OCI-LY1 (cell line): ENCODE measurements around the gene USH1C.

ENCODE experiments used
- H2AFZ ChIP-seq: fragments of 200-600 bp; sonication (generic), shearing (Covaris generic); 2 replicates; pipeline ENCODE4 v1.6.0; 2014; ENCODE audit warnings: antibody characterized with exemption, mild to moderate bottlenecking, low read length
- H3F3A ChIP-seq: fragments of 200-600 bp; sonication (generic), shearing (Covaris generic); 2 replicates; pipeline ENCODE4 v1.6.0; 2014; ENCODE audit warnings: mild to moderate bottlenecking, antibody characterized with exemption, low read length, moderate library complexity; ENCODE audit not compliant: insufficient read depth
- H3K27ac ChIP-seq: fragments of 200-600 bp; sonication (generic); 2 replicates; pipeline ENCODE4 v1.5.1; 2014; ENCODE audit warnings: low read length, mixed run types, mild to moderate bottlenecking, low read depth; ENCODE audit not compliant: poor library complexity, severe bottlenecking
- H3K27me3 ChIP-seq: fragments of 200-600 bp; sonication (generic); 2 replicates; pipeline ENCODE4 v1.6.0; 2014; ENCODE audit warnings: antibody characterized with exemption, mild to moderate bottlenecking, low read length, moderate library complexity; ENCODE audit not compliant: insufficient read depth
- H3K36me3 ChIP-seq: fragments of 200-600 bp; sonication (generic); 2 replicates; pipeline ENCODE4 v1.6.1; 2014; ENCODE audit warnings: mild to moderate bottlenecking, antibody characterized with exemption, low read length, moderate library complexity, mixed read lengths; ENCODE audit not compliant: insufficient read depth
- H3K4me1 ChIP-seq: fragments of 200-600 bp; sonication (generic); 2 replicates; pipeline ENCODE4 v1.5.1; 2014; ENCODE audit warnings: mild to moderate bottlenecking, low read length, moderate library complexity; ENCODE audit not compliant: insufficient read depth, severe bottlenecking
- H3K4me2 ChIP-seq: fragments of 200-600 bp; sonication (generic), shearing (Covaris generic); 2 replicates; pipeline ENCODE4 v1.6.1; 2014; ENCODE audit warnings: low read length
- H3K4me3 ChIP-seq: fragments of 200-600 bp; sonication (generic); 2 replicates; pipeline ENCODE4 v1.5.1; 2014; ENCODE audit warnings: low read length, low read depth, mild to moderate bottlenecking, mixed read lengths; ENCODE audit not compliant: poor library complexity, severe bottlenecking
- H3K79me2 ChIP-seq: fragments of 200-600 bp; shearing (Covaris generic); 2 replicates; pipeline ENCODE4 v1.6.1; 2016; ENCODE audit warnings: mixed run types, low read length, mixed read lengths; ENCODE audit not compliant: insufficient read depth
- H3K9ac ChIP-seq: fragments of 200-600 bp; sonication (generic), shearing (Covaris generic); 2 replicates; pipeline ENCODE4 v1.6.1; 2014; ENCODE audit warnings: mild to moderate bottlenecking, low read length, mixed read lengths
- H3K9me2 ChIP-seq: fragments of 200-600 bp; sonication (generic), shearing (Covaris generic); 2 replicates; pipeline ENCODE4 v1.6.1; 2014; ENCODE audit warnings: low read depth, mild to moderate bottlenecking, low read length, mixed read lengths
- H3K9me3 ChIP-seq: fragments of 200-600 bp; shearing (Covaris generic); 2 replicates; pipeline ENCODE4 v1.6.1; 2014; ENCODE audit warnings: low read length, mixed read lengths
- H4K20me1 ChIP-seq: fragments of 200-600 bp; sonication (generic), shearing (Covaris generic); 2 replicates; pipeline ENCODE4 v1.6.0; 2016; ENCODE audit warnings: mild to moderate bottlenecking, low read length; ENCODE audit not compliant: insufficient read depth
- EZH2 ChIP-seq: fragments of 200-600 bp; sonication (generic), shearing (Covaris generic); IDR thresholded peaks from 2 replicates; pipeline ENCODE4 v1.8.0; 2017; ENCODE audit warnings: borderline replicate concordance, mixed run types, mild to moderate bottlenecking, antibody characterized with exemption, low read length, moderate library complexity, mixed read lengths
- TF ChIP-seq, protein P1 (sequence below): fragments of 200-600 bp; sonication (generic), shearing (Covaris generic); IDR thresholded peaks from 2 replicates; pipeline ENCODE4 v1.5.1; 2017; ENCODE audit warnings: mild to moderate bottlenecking, antibody characterized with exemption, low read length, moderate library complexity, mixed read lengths

Gene USH1C

DNA sequence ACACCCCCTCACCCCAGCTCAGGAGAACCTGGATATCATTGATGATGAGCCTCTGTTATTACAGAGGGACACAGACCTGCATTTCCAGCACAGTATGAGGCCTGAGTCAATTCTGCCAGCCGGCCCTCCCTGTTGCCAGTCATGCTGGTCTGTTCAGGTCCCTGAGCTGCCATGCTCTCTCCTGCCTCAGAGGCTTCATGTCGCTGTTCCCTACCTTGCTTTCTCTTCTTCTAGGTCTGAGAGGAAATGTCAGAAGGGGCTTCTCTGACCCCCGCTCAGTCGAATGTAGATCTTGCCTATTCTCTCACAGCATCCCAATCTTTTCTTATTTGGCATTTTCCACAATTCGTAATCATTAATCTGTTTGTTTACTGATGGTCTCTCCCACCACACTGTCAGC is 45.7 kb downstream of the USH1C start:
- no peaks in the 10 kb centered on the region for H3K9me3 ChIP-seq
- no peak overlapping the region for H3K9ac ChIP-seq
- no peaks in the 10 kb centered on the region for H3F3A ChIP-seq
- no peak overlapping the region for H3K27ac ChIP-seq
- H3K79me2 ChIP-seq = no peaks in the 10 kb centered on the region
- H3K9me2 ChIP-seq = no peaks in the 10 kb centered on the region
- H3K27me3 ChIP-seq = no peaks in the 10 kb centered on the region
- TF ChIP-seq, protein P1, sequence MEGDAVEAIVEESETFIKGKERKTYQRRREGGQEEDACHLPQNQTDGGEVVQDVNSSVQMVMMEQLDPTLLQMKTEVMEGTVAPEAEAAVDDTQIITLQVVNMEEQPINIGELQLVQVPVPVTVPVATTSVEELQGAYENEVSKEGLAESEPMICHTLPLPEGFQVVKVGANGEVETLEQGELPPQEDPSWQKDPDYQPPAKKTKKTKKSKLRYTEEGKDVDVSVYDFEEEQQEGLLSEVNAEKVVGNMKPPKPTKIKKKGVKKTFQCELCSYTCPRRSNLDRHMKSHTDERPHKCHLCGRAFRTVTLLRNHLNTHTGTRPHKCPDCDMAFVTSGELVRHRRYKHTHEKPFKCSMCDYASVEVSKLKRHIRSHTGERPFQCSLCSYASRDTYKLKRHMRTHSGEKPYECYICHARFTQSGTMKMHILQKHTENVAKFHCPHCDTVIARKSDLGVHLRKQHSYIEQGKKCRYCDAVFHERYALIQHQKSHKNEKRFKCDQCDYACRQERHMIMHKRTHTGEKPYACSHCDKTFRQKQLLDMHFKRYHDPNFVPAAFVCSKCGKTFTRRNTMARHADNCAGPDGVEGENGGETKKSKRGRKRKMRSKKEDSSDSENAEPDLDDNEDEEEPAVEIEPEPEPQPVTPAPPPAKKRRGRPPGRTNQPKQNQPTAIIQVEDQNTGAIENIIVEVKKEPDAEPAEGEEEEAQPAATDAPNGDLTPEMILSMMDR = peak; percentile 51
- TF ChIP-seq EZH2 = no peak
- no peaks in the 10 kb centered on the region for H3K4me1 ChIP-seq
- H2AFZ ChIP-seq = no peak overlapping the region
- no peak overlapping the region for H3K4me2 ChIP-seq
- no peak overlapping the region for H3K4me3 ChIP-seq
- H4K20me1 ChIP-seq = no peaks in the 10 kb centered on the region
- H3K36me3 ChIP-seq = no peaks in the 10 kb centered on the region

DNA sequence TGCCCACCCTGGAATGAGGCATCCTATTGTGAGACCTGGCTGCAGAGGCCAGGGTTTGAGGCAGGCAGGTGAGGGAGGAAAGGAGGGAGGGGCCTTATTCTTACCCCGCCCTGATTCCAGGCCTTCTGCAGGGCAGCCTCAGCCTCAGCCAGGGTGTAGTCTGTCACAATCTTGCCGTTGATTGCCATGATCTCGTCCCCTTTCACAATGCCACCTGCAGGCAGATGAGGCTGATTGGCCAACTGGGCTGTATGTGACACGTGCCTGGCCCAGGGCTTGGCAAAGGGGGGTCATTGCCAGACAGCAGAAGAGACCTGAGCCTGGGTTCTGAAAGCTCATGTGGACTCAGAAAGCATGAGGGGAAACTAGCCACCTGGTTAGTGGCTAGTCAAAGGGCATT is 46.2 kb downstream of the USH1C start:
- Histone ChIP-seq H3K4me3 (no peak overlapping the region), H3K27me3 (no peaks in the 10 kb centered on the region), H3K4me2 (no peak overlapping the region), H3K9me2 (no peaks in the 10 kb centered on the region), H3K9me3 (no peaks in the 10 kb centered on the region), H3F3A (no peaks in the 10 kb centered on the region), H3K79me2 (no peaks in the 10 kb centered on the region), H2AFZ (no peak overlapping the region), H3K36me3 (no peaks in the 10 kb centered on the region), H4K20me1 (no peaks in the 10 kb centered on the region), H3K27ac (no peak overlapping the region), H3K9ac (no peak overlapping the region), H3K4me1 (no peaks in the 10 kb centered on the region)
- TF ChIP-seq, protein P1 = no peak
- no peak for TF ChIP-seq EZH2

DNA sequence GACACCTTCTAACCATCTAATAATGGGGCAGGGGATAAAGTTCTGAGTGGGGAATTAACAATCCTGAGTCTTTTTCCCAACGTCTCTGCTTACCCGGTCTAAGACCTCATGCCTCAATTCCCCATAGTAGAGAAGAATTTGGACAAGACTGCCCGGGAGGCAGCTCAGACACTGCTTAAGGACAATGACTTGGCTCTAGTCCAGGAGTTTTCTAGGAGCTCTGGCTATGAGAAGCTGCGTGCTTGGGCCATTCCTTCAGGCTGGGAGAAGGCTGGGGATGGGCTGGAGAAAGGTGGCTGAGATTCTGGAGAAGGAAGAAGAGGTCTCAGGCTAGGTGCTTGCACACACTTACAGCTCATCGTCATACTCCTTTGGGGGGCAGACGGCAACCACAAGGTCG is 47.8 kb downstream of the USH1C start:
- Histone ChIP-seq H4K20me1 (no peaks in the 10 kb centered on the region), H3K79me2 (no peaks in the 10 kb centered on the region), H3K4me3 (no peak overlapping the region), H3K9me3 (no peaks in the 10 kb centered on the region), H3K27ac (no peak overlapping the region), H3F3A (no peaks in the 10 kb centered on the region), H3K27me3 (no peaks in the 10 kb centered on the region), H3K9ac (no peak overlapping the region), H3K4me1 (no peaks in the 10 kb centered on the region), H3K36me3 (no peaks in the 10 kb centered on the region), H3K9me2 (no peaks in the 10 kb centered on the region), H3K4me2 (no peak overlapping the region), H2AFZ (no peak overlapping the region)
- TF ChIP-seq, protein P1 = no peak
- TF ChIP-seq EZH2 = no peak
